ENCODE measurements around the gene DCUN1D2.
"Not testable (repeated sequence)": the region's sequence is repeated elsewhere in the genome, so short reads cannot be mapped to it uniquely, and the experiment has no call there.

Gene DCUN1D2

GRCh38 chr13:113489171-113489548 is 1.4 kb downstream of the DCUN1D2 start:
- no peak for DNase-seq

- DNase-seq, result no peak
These were observed 2.2 kb downstream of the DCUN1D2 start for GRCh38 chr13:113488283-113488682.

- DNase-seq, result no peak
These were observed 3.8 kb downstream of the DCUN1D2 start for GRCh38 chr13:113486698-113487097.

GRCh38 chr13:113485545-113485944 is 5.0 kb downstream of the DCUN1D2 start:
- DNase-seq, result no peak

- no peak for DNase-seq
These were observed 6.8 kb downstream of the DCUN1D2 start for GRCh38 chr13:113483504-113484293.

- no peak for DNase-seq
These were observed 7.4 kb downstream of the DCUN1D2 start for GRCh38 chr13:113483081-113483480.

GRCh38 chr13:113479179-113479578 is 11.3 kb downstream of the DCUN1D2 start:
- DNase-seq, result no peak

- no peak for DNase-seq
These were observed 12.8 kb downstream of the DCUN1D2 start for GRCh38 chr13:113477724-113478123.

- DNase-seq, result no peak
These were observed 13.7 kb downstream of the DCUN1D2 start for GRCh38 chr13:113476811-113477210.

- no peak for DNase-seq
These were observed 14.6 kb downstream of the DCUN1D2 start for GRCh38 chr13:113475911-113476310.

- DNase-seq, result no peak
These were observed 15.2 kb downstream of the DCUN1D2 start for GRCh38 chr13:113475280-113475679.

- DNase-seq, result no peak
These were observed 16.3 kb downstream of the DCUN1D2 start for GRCh38 chr13:113474179-113474578.

- DNase-seq, result no peak
These were observed 18.0 kb downstream of the DCUN1D2 start for GRCh38 chr13:113472355-113473025.

GRCh38 chr13:113471844-113472243 is 18.7 kb downstream of the DCUN1D2 start:
- DNase-seq, result no peak

GRCh38 chr13:113470635-113471163 is 19.8 kb downstream of the DCUN1D2 start:
- not testable (repeated sequence) for DNase-seq

- no peak for DNase-seq
These were observed 20.4 kb downstream of the DCUN1D2 start for GRCh38 chr13:113470073-113470472.

GRCh38 chr13:113469582-113469981 is 20.9 kb downstream of the DCUN1D2 start:
- DNase-seq, result no peak

- DNase-seq, result no peak
These were observed 21.9 kb downstream of the DCUN1D2 start for GRCh38 chr13:113468472-113469201.

GRCh38 chr13:113468029-113468428 is 22.5 kb downstream of the DCUN1D2 start:
- DNase-seq, result no peak

GRCh38 chr13:113466383-113466782 is 24.1 kb downstream of the DCUN1D2 start:
- no peak for DNase-seq

- DNase-seq, result no peak
These were observed 25.2 kb downstream of the DCUN1D2 start for GRCh38 chr13:113465300-113465699.

GRCh38 chr13:113464476-113464875 is 26.0 kb downstream of the DCUN1D2 start:
- no peak for DNase-seq

GRCh38 chr13:113461022-113461751 is 29.3 kb downstream of the DCUN1D2 start:
- no peak for DNase-seq
